Renal pelvis (tissue), 4 donors: ENCODE data around the gene DCLK2. TPM values are rescaled to one million over a fixed set of nuclear protein-coding genes. Genes with fewer than 3 reads are reported as not detected.

Experiments used
- DNase-seq: peaks from one replicate; pipeline ENCODE4 v3.0.0-alpha.2; 2013
- polyA plus RNA-seq, 3 donors: library from polyadenylated mRNA; unstranded; fragments of 120-200 nt; gene quantifications; one replicate each; pipeline ENCODE4 v1.2.1, GENCODE V29; 2013; ENCODE audit not compliant: insufficient read length in 3 of 3

The DCLK2 gene
- polyA plus RNA-seq, 3 donors = 10.5 to 12.7 (median 11.5) TPM

DNA sequence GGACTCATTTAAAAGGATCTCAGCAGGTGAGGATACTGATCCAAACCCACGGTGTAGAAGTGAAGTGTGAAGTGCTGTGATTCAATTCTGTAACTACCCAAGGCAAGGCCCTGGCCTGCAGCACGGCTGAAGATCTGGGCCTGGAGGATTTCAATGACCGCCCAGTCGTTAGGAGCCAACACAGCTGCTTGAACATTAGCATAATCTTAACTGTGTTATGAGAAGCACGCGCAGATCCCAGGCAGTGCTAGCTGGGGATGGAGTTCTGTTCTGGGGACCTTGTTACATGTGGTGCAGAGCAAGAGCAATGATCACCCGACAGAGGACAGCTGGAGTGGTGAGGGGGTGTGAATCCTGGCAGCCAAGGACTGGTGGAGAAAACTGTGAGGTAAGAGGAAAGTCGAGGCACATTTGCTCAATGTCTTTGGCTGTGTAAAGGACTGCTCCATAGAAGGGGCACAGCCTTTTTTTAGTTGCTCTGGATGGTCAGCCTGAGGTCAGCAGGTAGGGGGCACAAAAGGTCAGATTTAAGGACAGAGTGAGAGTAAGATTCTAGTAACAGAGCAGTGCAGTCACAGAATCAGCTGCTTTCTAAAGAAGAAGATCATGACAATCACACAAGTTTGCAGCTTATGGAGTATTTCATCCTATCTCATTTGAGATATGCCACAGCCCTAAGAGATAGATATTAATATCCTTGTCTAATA, 181.8 kb downstream of the DCLK2 start:
- no peak for DNase-seq

DNA sequence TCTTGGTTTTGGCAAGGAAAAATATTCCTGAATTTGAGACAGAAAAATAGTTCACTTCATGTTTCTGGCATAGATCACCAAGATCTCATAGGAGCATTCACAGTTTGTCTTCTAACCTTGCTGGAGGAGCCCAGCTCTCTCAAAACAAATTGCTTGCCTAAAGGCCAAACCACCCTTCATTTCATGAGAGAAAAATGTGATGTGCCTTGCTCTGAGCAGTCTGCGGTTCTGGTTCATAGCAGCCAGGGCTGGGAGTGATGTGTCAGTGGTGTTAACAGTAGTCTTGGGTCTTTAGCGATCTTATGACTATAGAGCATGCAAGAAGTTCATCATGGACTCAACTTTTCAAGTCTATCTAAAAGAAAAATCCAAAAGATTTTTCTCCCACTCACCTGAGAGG, 183.3 kb downstream of the DCLK2 start:
- no peak for DNase-seq

- DNase-seq = no peak
Observed at GRCh38 chr4:150262611-150263010, 184.4 kb downstream of the DCLK2 start.

DNA sequence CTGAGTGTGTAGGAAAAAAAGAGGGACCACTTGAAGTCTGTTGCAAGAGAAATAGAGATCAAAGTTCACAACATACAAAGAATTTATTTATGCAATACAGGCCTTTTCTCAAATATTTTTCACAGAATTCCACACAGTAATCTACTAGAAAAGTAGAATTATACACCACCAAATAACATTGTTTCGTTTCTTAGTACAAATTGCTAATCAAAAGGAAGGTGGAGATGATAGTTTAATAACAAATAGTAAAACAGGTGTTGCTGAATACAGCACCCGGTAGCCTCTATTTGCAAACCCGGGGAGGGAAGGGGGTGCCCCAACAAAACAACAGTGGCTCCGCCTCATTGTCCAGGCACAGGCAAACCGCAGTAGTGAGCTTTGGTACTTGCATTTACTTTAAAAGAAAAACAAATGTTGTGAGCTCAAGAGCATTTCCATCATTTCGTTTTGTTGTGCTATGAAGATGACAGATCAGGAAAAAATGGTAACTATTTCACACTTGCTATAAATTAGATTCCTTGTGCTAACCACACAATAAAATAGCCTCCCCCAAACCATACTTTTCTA, 186.4 kb downstream of the DCLK2 start:
- DNase-seq = no peak

GRCh38 chr4:150265806-150266205, 187.6 kb downstream of the DCLK2 start:
- no peak for DNase-seq

DNA sequence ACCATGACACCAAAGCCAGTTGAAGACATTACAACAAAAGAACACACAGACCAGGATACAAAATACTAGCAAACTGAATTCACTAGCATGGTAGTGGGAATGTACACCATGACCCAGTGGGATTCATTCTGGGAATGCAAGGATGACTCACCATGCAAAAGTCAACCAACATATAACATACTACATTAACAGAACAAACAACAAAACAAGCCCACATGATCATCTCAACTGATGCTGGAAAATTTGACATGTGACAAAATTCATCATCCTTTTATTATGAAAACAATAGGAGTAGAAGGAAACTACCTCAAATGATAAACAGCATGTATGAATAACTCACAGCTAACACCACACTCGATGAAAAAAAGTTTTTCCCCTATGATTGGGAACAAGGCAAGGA, 190.2 kb downstream of the DCLK2 start:
- no peak for DNase-seq

GRCh38 chr4:150278206-150278605, 200.0 kb downstream of the DCLK2 start:
- no peak for DNase-seq

GRCh38 chr4:150280081-150280895, 202.0 kb downstream of the DCLK2 start:
- no peak for DNase-seq

- DNase-seq = no peak
Observed at GRCh38 chr4:150280975-150281374, 202.7 kb downstream of the DCLK2 start.

GRCh38 chr4:150283689-150284088, 205.4 kb downstream of the DCLK2 start:
- DNase-seq = no peak

DNA sequence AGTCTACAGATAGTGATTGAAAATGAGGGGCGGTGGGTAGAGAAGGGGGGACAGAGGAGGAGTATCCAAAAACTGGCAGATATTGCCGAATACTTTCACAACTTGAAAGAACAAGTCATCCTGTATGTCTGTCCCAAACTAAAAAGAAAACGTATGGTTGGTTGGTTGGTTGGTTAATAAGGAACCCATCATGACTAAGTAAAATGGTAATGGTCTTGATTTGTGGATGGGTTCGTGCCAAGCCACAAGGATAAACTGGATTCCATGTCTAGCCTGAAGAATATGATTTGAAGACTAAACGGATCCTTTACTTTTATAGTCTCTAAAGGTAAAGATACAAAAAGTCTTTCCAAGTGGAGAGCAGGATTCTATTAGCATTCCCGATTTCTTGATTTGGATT, 208.4 kb downstream of the DCLK2 start:
- DNase-seq = no peak

- DNase-seq = no peak
Observed at GRCh38 chr4:150289198-150289597, 211.0 kb downstream of the DCLK2 start.

DNA sequence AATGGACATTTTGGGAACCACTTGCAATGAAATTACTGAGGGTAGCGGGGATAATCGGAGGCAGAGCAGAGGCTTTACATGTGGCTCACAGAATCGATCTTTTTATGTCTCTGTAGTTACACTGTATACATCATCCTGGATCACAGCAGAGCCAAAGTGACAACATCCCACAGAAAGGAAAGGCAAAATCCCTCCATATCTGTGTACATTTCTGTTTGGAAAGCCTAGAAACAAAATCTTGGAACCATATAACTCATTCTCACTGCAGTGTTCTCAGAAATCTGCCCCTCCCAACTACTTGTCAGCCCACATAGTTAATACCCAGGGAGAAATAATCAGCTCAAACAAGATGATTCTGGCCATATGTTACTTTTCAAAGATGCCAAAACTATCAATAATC, 211.6 kb downstream of the DCLK2 start:
- DNase-seq = no peak

GRCh38 chr4:150297861-150298474, 219.7 kb downstream of the DCLK2 start:
- peak; percentile 39 for DNase-seq

DNA sequence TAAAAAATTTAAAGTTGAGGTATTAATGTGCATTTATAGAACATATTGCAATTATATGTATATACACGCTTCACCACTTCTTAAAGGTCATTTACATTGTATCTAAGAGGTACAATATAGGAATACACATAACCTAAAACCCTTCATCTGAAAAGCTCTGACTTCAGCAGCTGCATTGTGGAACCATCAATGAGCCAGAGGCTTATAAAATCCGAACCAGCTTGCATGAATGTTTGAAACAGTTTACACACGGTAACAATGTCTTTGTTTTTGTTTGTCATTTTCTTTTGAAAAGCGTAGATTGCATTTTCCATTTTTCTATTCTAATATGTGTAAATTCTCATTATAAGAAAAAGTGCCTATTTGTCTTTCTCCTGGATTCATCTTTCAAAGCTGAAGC, 221.6 kb downstream of the DCLK2 start:
- DNase-seq = no peak

GRCh38 chr4:150302553-150302952, 224.3 kb downstream of the DCLK2 start:
- no peak for DNase-seq

GRCh38 chr4:150305995-150306394, 227.8 kb downstream of the DCLK2 start:
- DNase-seq = no peak

- no peak for DNase-seq
Observed at GRCh38 chr4:150306719-150307118, 228.5 kb downstream of the DCLK2 start.
